Ectodermal cell (in vitro differentiated cells): Measurements from ENCODE around the gene CACNA1B.

Experiments used
- H3K27ac ChIP-seq: 2 replicates; pipeline ENCODE4 v1.7.0; 2013; ENCODE audit warnings: mild to moderate bottlenecking, low read depth, low read length; ENCODE audit not compliant: insufficient read depth, poor library complexity, severe bottlenecking
- H3K27me3 ChIP-seq: 2 replicates; pipeline ENCODE4 v1.7.0; 2013; ENCODE audit warnings: mild to moderate bottlenecking, low read length; ENCODE audit not compliant: insufficient read depth, control insufficient read depth, poor library complexity, severe bottlenecking
- H3K36me3 ChIP-seq: one replicate; pipeline ENCODE4 v1.7.0; 2013; ENCODE audit warnings: low read length; ENCODE audit not compliant: control insufficient read depth, insufficient read depth
- H3K4me1 ChIP-seq: one replicate; pipeline ENCODE4 v1.7.0; 2013; ENCODE audit warnings: low read length; ENCODE audit not compliant: control insufficient read depth, insufficient read depth
- H3K4me3 ChIP-seq: 2 replicates; pipeline ENCODE4 v1.7.0; 2013; ENCODE audit warnings: low read depth, low read length, control low read depth; ENCODE audit not compliant: insufficient read depth
- H3K9me3 ChIP-seq: 2 replicates; pipeline ENCODE4 v1.7.0; 2013; ENCODE audit warnings: mild to moderate bottlenecking, low read length, moderate library complexity; ENCODE audit not compliant: control insufficient read depth
- WGBS, 2 experiments: methylation state at CpG; one replicate each; pipeline ENCODE4 v1.1.7; 2013; ENCODE audit warnings: missing lambda C conversion rate in 2 of 2; 5-methylcytosine and 5-hydroxymethylcytosine counted together

Gene CACNA1B

GRCh38 chr9:138053321-138053868 lies 175.8 kb downstream of the CACNA1B start:
- no peaks in the 10 kb centered on the region for H3K27me3 ChIP-seq
- H3K36me3 ChIP-seq: no peaks in the 10 kb centered on the region
- H3K9me3 ChIP-seq: no peaks in the 10 kb centered on the region
- 88 to 89% methylated on average over 7 of the region's 7 CpGs for WGBS, 2 experiments
- peaks cover 7% of the 10 kb centered on the region for H3K4me1 ChIP-seq
- no peak overlapping the region for H3K4me3 ChIP-seq
- no peak overlapping the region for H3K27ac ChIP-seq

- 90 to 93% methylated on average over 16 of the region's 16 CpGs for WGBS, 2 experiments
- Histone ChIP-seq H3K27ac (no peak overlapping the region), H3K27me3 (no peaks in the 10 kb centered on the region), H3K9me3 (no peaks in the 10 kb centered on the region), H3K36me3 (no peaks in the 10 kb centered on the region), H3K4me3 (no peak overlapping the region), H3K4me1 (peaks cover 7% of the 10 kb centered on the region)
These were observed 176.6 kb downstream of the CACNA1B start for GRCh38 chr9:138053996-138054752.

- Histone ChIP-seq H3K4me1 (no peaks in the 10 kb centered on the region), H3K4me3 (no peak overlapping the region), H3K27ac (no peak overlapping the region), H3K36me3 (no peaks in the 10 kb centered on the region), H3K9me3 (no peaks in the 10 kb centered on the region), H3K27me3 (no peaks in the 10 kb centered on the region)
- WGBS, 2 experiments: 88 to 90% methylated on average over 8 of the region's 8 CpGs
These were observed 180.1 kb downstream of the CACNA1B start for GRCh38 chr9:138057726-138058125.

- H3K4me1 ChIP-seq: no peaks in the 10 kb centered on the region
- no peak overlapping the region for H3K27ac ChIP-seq
- no peaks in the 10 kb centered on the region for H3K36me3 ChIP-seq
- 90 to 94% methylated on average over 9 of the region's 9 CpGs for WGBS, 2 experiments
- no peaks in the 10 kb centered on the region for H3K9me3 ChIP-seq
- no peak overlapping the region for H3K4me3 ChIP-seq
- H3K27me3 ChIP-seq: no peaks in the 10 kb centered on the region
These were observed 180.6 kb downstream of the CACNA1B start for GRCh38 chr9:138058181-138058580.

- Histone ChIP-seq H3K27me3 (no peaks in the 10 kb centered on the region), H3K4me3 (no peak overlapping the region), H3K36me3 (no peaks in the 10 kb centered on the region), H3K27ac (no peak overlapping the region), H3K4me1 (no peaks in the 10 kb centered on the region), H3K9me3 (no peaks in the 10 kb centered on the region)
- whole genome bisulfite sequencing, 2 experiments: 84 to 87% methylated on average over 3 of the region's 3 CpGs
These were observed 181.6 kb downstream of the CACNA1B start for GRCh38 chr9:138059196-138059595.

- Histone ChIP-seq H3K27me3 (no peaks in the 10 kb centered on the region), H3K4me1 (no peaks in the 10 kb centered on the region)
- 88 to 91% methylated on average over 8 of the region's 8 CpGs for WGBS, 2 experiments
These were observed 182.8 kb downstream of the CACNA1B start for GRCh38 chr9:138060365-138060764.

GRCh38 chr9:138060881-138061280 lies 183.3 kb downstream of the CACNA1B start:
- Histone ChIP-seq H3K36me3 (no peaks in the 10 kb centered on the region), H3K4me3 (no peak overlapping the region), H3K27ac (no peak overlapping the region), H3K9me3 (no peaks in the 10 kb centered on the region), H3K27me3 (no peaks in the 10 kb centered on the region), H3K4me1 (no peaks in the 10 kb centered on the region)
- WGBS, 2 experiments: 93% methylated on average over 8 of the region's 8 CpGs

More at GRCh38 chr9:138060365-138060764, 182.8 kb downstream of the CACNA1B start:
- no peaks in the 10 kb centered on the region for H3K9me3 ChIP-seq
- no peak overlapping the region for H3K27ac ChIP-seq
- H3K4me3 ChIP-seq: no peak overlapping the region
- H3K36me3 ChIP-seq: no peaks in the 10 kb centered on the region

GRCh38 chr9:138061631-138062030 lies 184.0 kb downstream of the CACNA1B start:
- Histone ChIP-seq H3K4me1 (no peaks in the 10 kb centered on the region), H3K9me3 (no peaks in the 10 kb centered on the region), H3K4me3 (no peak overlapping the region), H3K27me3 (no peaks in the 10 kb centered on the region), H3K27ac (no peak overlapping the region), H3K36me3 (no peaks in the 10 kb centered on the region)
- WGBS, 2 experiments: 88 to 89% methylated on average over 6 of the region's 6 CpGs

GRCh38 chr9:138062196-138062595 lies 184.6 kb downstream of the CACNA1B start:
- WGBS, 2 experiments: 92 to 93% methylated on average over 7 of the region's 7 CpGs
- no peak overlapping the region for H3K4me3 ChIP-seq

GRCh38 chr9:138063033-138063432 lies 185.5 kb downstream of the CACNA1B start:
- Histone ChIP-seq H3K4me1 (no peaks in the 10 kb centered on the region), H3K27ac (no peak overlapping the region), H3K36me3 (no peaks in the 10 kb centered on the region), H3K27me3 (no peaks in the 10 kb centered on the region), H3K4me3 (no peak overlapping the region), H3K9me3 (no peaks in the 10 kb centered on the region)
- 88% methylated on average over 6 of the region's 6 CpGs for WGBS, 2 experiments

More at GRCh38 chr9:138062196-138062595, 184.6 kb downstream of the CACNA1B start:
- Histone ChIP-seq H3K27me3 (no peaks in the 10 kb centered on the region), H3K9me3 (no peaks in the 10 kb centered on the region), H3K36me3 (no peaks in the 10 kb centered on the region), H3K27ac (no peak overlapping the region), H3K4me1 (no peaks in the 10 kb centered on the region)
